Spleen (tissue), 7 donors: ENCODE data around the gene MYMX.

ENCODE experiments used
- CTCF ChIP-seq, 11 experiments: fragments of 200-600 bp in 7 of 11; fragments of 450-650 bp in 4 of 11; sonication (generic) in 4 of 11; IDR thresholded peaks in 8 of 11; conservative IDR thresholded peaks in 3 of 11; 1 replicate in 7 of 11; 2 replicates in 4 of 11; pipeline versions ENCODE4 v1.4.0 to v1.8.0; 2016 to 2021; ENCODE audit warnings: antibody characterized with exemption in 11 of 11, inconsistent platforms in 4 of 11, mild to moderate bottlenecking in 1 of 11
- POLR2A ChIP-seq, 3 donors: fragments of 450-650 bp; IDR thresholded peaks; one replicate each; pipeline ENCODE4 v1.5.1; 2017; ENCODE audit warnings: antibody characterized with exemption in 3 of 3, mild to moderate bottlenecking in 1 of 3
- donor health status: DM: no; HTN: no; CAD: no; lungs with moderate emphysema.
- donor health status: DM: no; HTN: no; CAD: no.
- donor health status: DM: no; HTN: no; CAD: no.

GRCh38 chr6:44250718-44251123 lies 34.0 kb downstream of the MYMX start:
- TF ChIP-seq CTCF (IDR thresholded peaks at IDR 0.05 in 8 of 11, conservative IDR thresholded peaks at IDR 0.05 in 3 of 11) (no peak), POLR2A (IDR thresholded peaks at IDR 0.05) (no peak)
